IMR-90 (cell line): ENCODE data around the gene GPR183. TPM values are rescaled to one million over a fixed set of nuclear protein-coding genes. Genes with fewer than 3 reads are reported as not detected.

Experiments used
- ATAC-seq: fragments of 200-7000 bp; cut with Tn5 transposase; 2 replicates; pipeline ENCODE4 v1.9.1; 2020; ENCODE audit warnings: low read depth, mild to moderate bottlenecking, moderate library complexity
- BruUV-seq: library from RNA; stranded (reverse); fragments of 400-500 nt; replicated peaks from 2 replicates; lab custom pipeline; 2021; lab: Mats Ljungman, UMichigan
- CTCF ChIA-PET: fragments of 300-600 bp; formaldehyde crosslinking; extraction: SDS; loops from one replicate; lab custom pipeline; 2021; ENCODE audit warnings: antibody characterized with exemption; lab: Yijun Ruan, JAX
- POLR2A ChIA-PET: fragments of 300-600 bp; sonication (Branson Sonifier 250); formaldehyde crosslinking; loops from one replicate; lab custom pipeline; 2022; ENCODE audit warnings: antibody characterized with exemption; ENCODE audit not compliant: unreplicated experiment; lab: Charles Lee
- DNase-seq: peaks from one replicate; pipeline ENCODE4 v3.0.0; 2013
- H2AFZ ChIP-seq: replicated peaks from 2 replicates; pipeline ENCODE3; 2013; ENCODE audit warnings: low read length, mild to moderate bottlenecking; ENCODE audit not compliant: poor library complexity
- H2AK5ac ChIP-seq: 2 replicates; pipeline ENCODE4 v1.6.1; 2013; ENCODE audit warnings: low read depth, low read length, inconsistent platforms
- H2AK9ac ChIP-seq: replicated peaks from 2 replicates; pipeline ENCODE3; 2013; ENCODE audit warnings: mild to moderate bottlenecking, low read depth, low read length, moderate library complexity; ENCODE audit not compliant: poor library complexity
- H2BK120ac ChIP-seq: 2 replicates; pipeline ENCODE4 v1.6.1; 2013; ENCODE audit warnings: low read depth, low read length, inconsistent platforms
- H2BK15ac ChIP-seq: 3 replicates; pipeline ENCODE4 v1.6.1; 2013; ENCODE audit warnings: low read depth, low read length, inconsistent platforms
- H2BK20ac ChIP-seq: 2 replicates; pipeline ENCODE4 v1.6.1; 2013; ENCODE audit warnings: low read depth, mild to moderate bottlenecking, inconsistent platforms, low read length, moderate library complexity
- H2BK5ac ChIP-seq: 2 replicates; pipeline ENCODE4 v1.6.1; 2013; ENCODE audit warnings: mild to moderate bottlenecking, low read depth, low read length, inconsistent platforms; ENCODE audit not compliant: poor library complexity, severe bottlenecking
- H3K14ac ChIP-seq: replicated peaks from 2 replicates; pipeline ENCODE4 v1.6.1; 2013; ENCODE audit warnings: low read depth, low read length, inconsistent platforms
- H3K18ac ChIP-seq: 2 replicates; pipeline ENCODE4 v1.6.1; 2013; ENCODE audit warnings: low read depth, low read length, control low read depth
- H3K23ac ChIP-seq: 2 replicates; pipeline ENCODE4 v1.6.1; 2013; ENCODE audit warnings: low read depth, low read length, inconsistent platforms
- H3K27ac ChIP-seq: 2 replicates; pipeline ENCODE4 v1.5.1; 2013; ENCODE audit warnings: mild to moderate bottlenecking, control low read depth, low read length; ENCODE audit not compliant: insufficient read depth
- H3K27me3 ChIP-seq: 2 replicates; pipeline ENCODE4 v1.6.1; 2013; ENCODE audit warnings: low read length; ENCODE audit not compliant: control insufficient read depth, insufficient read depth
- H3K36me3 ChIP-seq: 2 replicates; pipeline ENCODE4 v1.6.1; 2013; ENCODE audit warnings: low read length, mixed read lengths; ENCODE audit not compliant: control insufficient read depth, insufficient read depth
- H3K4ac ChIP-seq: 2 replicates; pipeline ENCODE4 v1.6.1; 2013; ENCODE audit warnings: low read depth, low read length, inconsistent platforms
- H3K4me1 ChIP-seq: 2 replicates; pipeline ENCODE4 v1.6.1; 2013; ENCODE audit warnings: low read length, mixed read lengths; ENCODE audit not compliant: control insufficient read depth, insufficient read depth
- H3K4me2 ChIP-seq: 2 replicates; pipeline ENCODE4 v1.6.1; 2013; ENCODE audit warnings: low read depth, mild to moderate bottlenecking, control low read depth, low read length, moderate library complexity
- H3K4me3 ChIP-seq: 2 replicates; pipeline ENCODE4 v1.5.1; 2013; ENCODE audit warnings: low read depth, mild to moderate bottlenecking, control low read depth, low read length, moderate library complexity; ENCODE audit not compliant: insufficient read depth
- H3K56ac ChIP-seq: 2 replicates; pipeline ENCODE4 v1.6.1; 2013; ENCODE audit warnings: low read length, inconsistent platforms; ENCODE audit not compliant: insufficient read depth; ENCODE audit errors: extremely low read depth
- H3K79me1 ChIP-seq, 2 experiments: 2 replicates each; pipeline ENCODE4 v1.6.1; 2013; ENCODE audit warnings: low read length in 2 of 2, inconsistent platforms in 1 of 2, low read depth in 1 of 2
- H3K9ac ChIP-seq: 2 replicates; pipeline ENCODE4 v1.6.1; 2013; ENCODE audit warnings: low read depth, low read length, control low read depth
- H3K9me1 ChIP-seq: 2 replicates; pipeline ENCODE4 v1.6.1; 2013; ENCODE audit warnings: low read length, inconsistent platforms; ENCODE audit not compliant: insufficient read depth
- H3K9me3 ChIP-seq: 2 replicates; pipeline ENCODE4 v1.6.1; 2013; ENCODE audit warnings: low read length; ENCODE audit not compliant: control insufficient read depth, insufficient read depth
- H4K20me1 ChIP-seq: 2 replicates; pipeline ENCODE4 v1.6.1; 2013; ENCODE audit warnings: low read length, inconsistent platforms; ENCODE audit not compliant: insufficient read depth
- H4K5ac ChIP-seq: 2 replicates; pipeline ENCODE4 v1.6.1; 2013; ENCODE audit warnings: mild to moderate bottlenecking, low read depth, low read length, control low read depth
- H4K8ac ChIP-seq, 2 experiments: 2 replicates each; pipeline ENCODE4 v1.6.1; 2013; ENCODE audit warnings: low read depth in 2 of 2, low read length in 2 of 2, control low read depth in 1 of 2, inconsistent platforms in 1 of 2
- H4K91ac ChIP-seq: 2 replicates; pipeline ENCODE4 v1.6.1; 2013; ENCODE audit warnings: low read depth, low read length, inconsistent platforms; ENCODE audit not compliant: insufficient read depth
- FOS ChIP-seq: fragments of 150-350 bp; IDR thresholded peaks from 2 replicates; pipeline ENCODE4 v1.6.1; 2016; ENCODE audit warnings: low read depth, low read length
- RFX5 ChIP-seq: IDR thresholded peaks from 2 replicates; pipeline ENCODE4 v1.8.0; 2012; ENCODE audit warnings: low read depth, mild to moderate bottlenecking, low read length, moderate library complexity
- SMC3 ChIP-seq: fragments of 150-350 bp; IDR thresholded peaks from 2 replicates; pipeline ENCODE4 v1.6.1; 2016; ENCODE audit warnings: low read depth, mild to moderate bottlenecking, antibody characterized with exemption, low read length, moderate library complexity
- WGBS, 2 experiments: methylation state at CpG; one replicate each; pipeline versions ENCODE4 v1.1.5 to v1.1.7; 2013; ENCODE audit warnings: missing lambda C conversion rate in 2 of 2; ENCODE audit not compliant: insufficient read length in 1 of 2; ENCODE audit errors: extremely low coverage in 2 of 2; 5-methylcytosine and 5-hydroxymethylcytosine counted together
- dilution Hi-C: fragments of 300-500 bp; cut with HindIII; formaldehyde crosslinking; loops from one replicate; pipeline ENCODE4 v1.14.3; 2018; ENCODE audit warnings: low sequenced_read_pairs; ENCODE audit not compliant: unreplicated experiment
- in situ Hi-C: fragments of 300-500 bp; cut with MboI; formaldehyde crosslinking; loops from 3 replicates; pipeline ENCODE4 v1.14.3; 2019; ENCODE audit warnings: low sequenced_read_pairs, inconsistent platforms, mixed read lengths
- intact Hi-C: fragments of 100-400 bp; cut with micrococcal nuclease; formaldehyde crosslinking; loops from 2 replicates; pipeline ENCODE4 v1.10.0; 2022
- polyA plus RNA-seq, 3 experiments: library from polyadenylated mRNA; depleted of rRNA; stranded (reverse); fragments of >200 nt; gene quantifications; 2 replicates each; pipeline ENCODE4 v1.2.3, GENCODE V29; 2012; ENCODE audit warnings: low replicate concordance in 1 of 3
- total RNA-seq: library from RNA; depleted of rRNA; stranded (reverse); fragments of >200 nt; gene quantifications from 2 replicates; pipeline ENCODE4 v1.2.3, GENCODE V29; 2012
- TF ChIP-seq, protein P1 (sequence below): fragments of 150-350 bp; IDR thresholded peaks from 2 replicates; pipeline ENCODE4 v1.6.1; 2017; ENCODE audit warnings: mild to moderate bottlenecking, antibody characterized with exemption, low read length, low read depth

The GPR183 gene
- total and polyA plus RNA-seq, 2 of the 4 experiments (the other 2 are of a cell fraction): 0.18 to 0.31 TPM

DNA sequence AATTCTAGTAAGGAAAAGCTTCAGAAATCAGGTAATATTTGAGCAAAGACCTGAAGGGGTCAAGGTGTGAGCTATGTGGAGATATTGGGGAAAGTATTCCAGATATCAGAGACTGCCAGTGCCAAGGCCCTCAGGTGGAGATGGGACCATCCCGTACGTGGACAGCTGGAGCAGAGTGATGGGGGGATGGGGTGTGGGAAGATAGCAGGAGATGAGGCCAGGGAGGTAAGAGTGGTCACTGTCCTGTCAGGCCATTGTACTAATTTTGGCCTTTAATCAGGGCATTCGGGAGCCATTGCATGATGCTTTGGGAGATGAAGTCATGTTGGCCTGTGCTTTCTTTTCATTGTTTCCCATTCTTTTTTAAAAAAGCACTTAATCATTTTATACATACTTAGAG is 36.0 kb downstream of the GPR183 start:
- CTCF ChIA-PET: interaction anchor here (1.5 to 4.5 kb wide), 2 partner anchors 9 to 164 kb away, joined by 4 to 85 read pairs; no protein-coding TSS in a partner anchor
- H4K5ac ChIP-seq: no peak overlapping the region
- H3K27me3 ChIP-seq: no peaks in the 10 kb centered on the region
- dilution Hi-C loops (no loop called here), intact Hi-C loops (no loop called here), in situ Hi-C loops (loop anchor here (5.0 kb wide), 1 partner anchor 166 kb away; no protein-coding TSS in a partner anchor)
- no peak overlapping the region for H4K91ac ChIP-seq
- H3K9ac ChIP-seq: no peak overlapping the region
- WGBS, 2 experiments: no CpG with 5 or more reads among the region's 3 CpGs
- H2AFZ ChIP-seq: no peak overlapping the region
- no peak overlapping the region for H3K4me3 ChIP-seq
- peaks cover 9 to 10% of the 10 kb centered on the region in 2 experiments for H3K79me1 ChIP-seq
- no peak overlapping the region for H3K14ac ChIP-seq
- H2BK5ac ChIP-seq: no peak overlapping the region
- no peak overlapping the region for H4K8ac ChIP-seq
- H2BK15ac ChIP-seq: no peak overlapping the region
- no peaks in the 10 kb centered on the region for H3K4me1 ChIP-seq
- H3K23ac ChIP-seq: no peak overlapping the region
- POLR2A ChIA-PET: no interaction called here
- peaks cover 5% of the 10 kb centered on the region; the same call in 1 of the 2 replicates for H4K20me1 ChIP-seq
- no peak overlapping the region for H2AK5ac ChIP-seq
- H3K36me3 ChIP-seq: peaks cover 5% of the 10 kb centered on the region
- no peak overlapping the region for H3K4me2 ChIP-seq
- no peak overlapping the region for H3K18ac ChIP-seq
- H3K4ac ChIP-seq: no peak overlapping the region
- H2AK9ac ChIP-seq: no peak overlapping the region
- no peak overlapping the region for H2BK20ac ChIP-seq
- no peak overlapping the region for H3K27ac ChIP-seq
- H2BK120ac ChIP-seq: no peak overlapping the region
- H3K9me1 ChIP-seq: no peaks in the 10 kb centered on the region
- H3K56ac ChIP-seq: no peak overlapping the region
- no peak for TF ChIP-seq RFX5
- no peak for TF ChIP-seq FOS
- no peak for TF ChIP-seq SMC3
- TF ChIP-seq, protein P1, sequence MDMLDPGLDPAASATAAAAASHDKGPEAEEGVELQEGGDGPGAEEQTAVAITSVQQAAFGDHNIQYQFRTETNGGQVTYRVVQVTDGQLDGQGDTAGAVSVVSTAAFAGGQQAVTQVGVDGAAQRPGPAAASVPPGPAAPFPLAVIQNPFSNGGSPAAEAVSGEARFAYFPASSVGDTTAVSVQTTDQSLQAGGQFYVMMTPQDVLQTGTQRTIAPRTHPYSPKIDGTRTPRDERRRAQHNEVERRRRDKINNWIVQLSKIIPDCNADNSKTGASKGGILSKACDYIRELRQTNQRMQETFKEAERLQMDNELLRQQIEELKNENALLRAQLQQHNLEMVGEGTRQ: no peak
- BruUV-seq: no TSS peak
- H3K9me3 ChIP-seq: no peaks in the 10 kb centered on the region; the same call in none of the 2 replicates
- DNase-seq (no peak), ATAC-seq (no peak)
